Measurements from ENCODE around the gene OR52E6.

OR52E6 gene

DNA sequence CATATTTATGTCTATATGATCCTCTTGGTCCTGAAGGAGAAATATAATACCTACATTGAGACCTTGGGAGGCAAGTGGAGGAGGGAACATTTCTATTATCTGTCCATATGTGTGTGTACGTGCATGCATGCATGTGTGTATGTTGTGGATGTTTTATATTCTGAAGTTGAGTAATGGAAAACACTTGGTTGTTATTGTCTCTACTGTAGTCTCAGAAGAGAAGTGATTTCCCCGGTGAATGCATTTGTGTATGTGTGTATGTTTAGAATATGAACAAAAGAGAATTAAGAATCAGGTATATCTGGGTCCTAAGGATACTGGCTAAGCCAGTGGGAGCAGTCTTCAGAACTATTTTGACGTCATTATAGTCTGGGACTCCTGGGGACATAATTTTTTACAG is 50.5 kb downstream of the OR52E6 start, which contains the start of gene OR52N1:
Gene OR52N1 (minus strand): TSS at position 101 of the 400 bp plus-strand sequence. CDS start 2,449 bp downstream, outside the sequence.
- no peak within 1 kb of the TSS for H3K4me3 ChIP-seq (ENCODE audit: low read length)

More for the DNA sequence above, 50.5 kb downstream of the OR52E6 start, which contains the start of gene OR52N1:
- H3K27ac ChIP-seq (ENCODE audit: low read length), result no peak within 1 kb of the TSS
- H3K36me3 ChIP-seq (ENCODE audit: insufficient read depth, low read depth, low read length), result no peaks in the 10 kb centered on the region
- no peaks in the 10 kb centered on the region for H3K4me1 ChIP-seq (ENCODE audit: insufficient read depth, low read length)
- H3K9me3 ChIP-seq (ENCODE audit: insufficient read depth, low read depth, low read length), result no peaks in the 10 kb centered on the region
- no peaks in the 10 kb centered on the region for H3K27me3 ChIP-seq (ENCODE audit: insufficient read depth, low read length)
- H3K9ac ChIP-seq (ENCODE audit: low read depth, low read length), result no peak within 1 kb of the TSS
